IPS-18c (cell line): Measurements from ENCODE around the gene UBE2J2.

Experiments
- H3K4me3 ChIP-seq: 2 replicates; pipeline ENCODE4 v1.7.0; 2013; ENCODE audit warnings: low read depth, mild to moderate bottlenecking, low read length, moderate library complexity; ENCODE audit not compliant: insufficient read depth
- H3K9me3 ChIP-seq: one replicate; pipeline ENCODE4 v1.6.1; 2013; ENCODE audit warnings: mild to moderate bottlenecking, low read length, moderate library complexity; ENCODE audit not compliant: control insufficient read depth, insufficient read depth

Gene UBE2J2

DNA sequence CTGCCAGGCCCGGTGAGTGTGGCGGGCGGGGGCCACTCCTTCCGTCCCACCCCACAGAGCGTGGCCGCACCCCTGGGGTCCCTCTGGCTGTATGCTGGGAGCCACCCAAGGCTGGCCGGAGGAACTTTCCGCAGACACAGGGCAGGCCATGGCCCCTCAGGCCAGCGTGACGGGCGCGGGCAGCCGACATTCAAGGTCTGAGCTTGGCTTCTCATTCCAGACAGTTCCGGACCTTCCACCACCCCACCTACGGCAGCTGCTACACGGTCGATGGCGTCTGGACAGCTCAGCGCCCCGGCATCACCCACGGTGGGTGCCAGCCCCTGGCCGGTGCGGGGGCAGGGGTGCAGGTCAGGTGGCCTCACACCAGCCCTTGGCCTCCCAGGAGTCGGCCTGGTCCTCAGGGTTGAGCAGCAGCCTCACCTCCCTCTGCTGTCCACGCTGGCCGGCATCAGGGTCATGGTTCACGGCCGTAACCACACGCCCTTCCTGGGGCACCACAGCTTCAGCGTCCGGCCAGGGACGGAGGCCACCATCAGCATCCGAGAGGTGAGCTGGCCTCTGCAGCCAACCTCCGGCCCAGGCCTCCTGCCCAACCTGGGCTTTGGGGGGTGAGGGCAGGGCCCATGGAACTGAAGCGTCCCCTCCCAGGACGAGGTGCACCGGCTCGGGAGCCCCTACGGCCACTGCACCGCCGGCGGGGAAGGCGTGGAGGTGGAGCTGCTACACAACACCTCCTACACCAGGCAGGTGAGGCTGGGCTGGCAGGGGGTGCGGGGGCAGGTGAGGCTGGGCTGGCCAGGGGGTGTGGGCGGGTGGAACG is 13.8 kb upstream of the UBE2J2 start:
- Histone ChIP-seq H3K4me3 (no peak overlapping the region), H3K9me3 (no peaks in the 10 kb centered on the region)

DNA sequence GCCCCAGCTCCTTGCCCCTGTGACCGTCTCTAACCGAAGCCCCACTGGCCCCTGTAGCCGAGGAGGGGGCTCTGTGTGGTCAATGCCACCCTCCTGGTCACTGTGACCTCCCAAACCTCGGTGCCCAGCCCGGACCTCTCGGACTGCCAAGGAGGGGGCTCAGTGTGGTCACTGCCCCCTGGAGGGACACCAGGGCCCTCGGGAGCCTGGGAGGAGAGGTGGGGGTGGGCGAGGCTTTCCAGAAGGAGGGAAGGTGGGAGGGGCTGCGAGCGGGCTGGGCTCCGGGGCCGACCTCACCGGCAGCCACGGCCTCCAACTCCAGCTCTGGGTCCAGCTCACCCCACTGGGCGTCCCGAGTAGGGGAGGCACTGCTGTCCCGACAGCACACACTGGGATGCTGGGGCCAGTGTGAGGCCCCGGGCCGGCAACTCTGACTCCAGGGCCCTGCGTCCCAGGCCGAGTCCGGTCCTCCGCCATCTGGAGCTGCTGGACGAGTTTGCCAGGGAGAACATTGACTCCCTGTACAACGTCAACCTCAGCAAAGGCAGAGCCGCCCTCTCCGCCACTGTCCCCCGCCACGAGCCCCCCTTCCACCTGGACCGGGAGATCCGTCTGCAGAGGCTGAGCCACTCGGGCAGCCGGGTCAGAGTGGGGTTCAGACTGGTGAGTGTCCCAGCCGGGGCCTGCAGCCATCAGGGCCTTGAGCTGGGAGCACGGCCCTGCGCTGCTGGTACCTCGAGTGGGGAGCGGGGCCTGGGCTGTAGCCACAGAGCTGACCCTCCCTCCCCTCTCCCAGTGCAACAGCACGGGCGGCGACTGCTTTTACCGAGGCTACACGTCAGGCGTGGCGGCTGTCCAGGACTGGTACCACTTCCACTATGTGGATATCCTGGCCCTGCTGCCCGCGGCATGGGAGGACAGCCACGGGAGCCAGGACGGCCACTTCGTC is 12.9 kb upstream of the UBE2J2 start:
- no peaks in the 10 kb centered on the region for H3K9me3 ChIP-seq
- no peak overlapping the region for H3K4me3 ChIP-seq

DNA sequence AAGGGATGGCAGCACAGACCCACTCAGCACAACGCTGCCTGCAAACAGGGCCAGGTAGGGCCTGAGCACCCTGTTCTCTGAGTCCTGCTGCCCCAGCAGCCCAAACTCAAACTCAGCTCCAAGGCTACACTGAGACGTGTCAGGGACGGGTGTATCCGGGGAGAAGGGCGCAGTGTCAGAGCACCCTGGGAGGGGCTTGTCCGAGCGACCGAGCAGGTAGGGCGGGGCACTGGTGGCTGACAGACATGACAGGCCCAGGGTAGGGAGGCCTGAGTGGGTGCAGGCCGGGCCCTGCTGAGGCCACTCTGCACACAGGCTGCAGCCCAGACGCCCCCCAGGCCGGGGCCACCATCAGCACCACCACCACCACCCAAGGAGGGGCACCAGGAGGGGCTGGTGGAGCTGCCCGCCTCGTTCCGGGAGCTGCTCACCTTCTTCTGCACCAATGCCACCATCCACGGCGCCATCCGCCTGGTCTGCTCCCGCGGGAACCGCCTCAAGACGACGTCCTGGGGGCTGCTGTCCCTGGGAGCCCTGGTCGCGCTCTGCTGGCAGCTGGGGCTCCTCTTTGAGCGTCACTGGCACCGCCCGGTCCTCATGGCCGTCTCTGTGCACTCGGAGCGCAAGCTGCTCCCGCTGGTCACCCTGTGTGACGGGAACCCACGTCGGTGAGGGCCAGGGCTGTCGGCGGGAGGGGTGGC is 12.1 kb upstream of the UBE2J2 start:
- Histone ChIP-seq H3K4me3 (no peak overlapping the region), H3K9me3 (no peaks in the 10 kb centered on the region)

DNA sequence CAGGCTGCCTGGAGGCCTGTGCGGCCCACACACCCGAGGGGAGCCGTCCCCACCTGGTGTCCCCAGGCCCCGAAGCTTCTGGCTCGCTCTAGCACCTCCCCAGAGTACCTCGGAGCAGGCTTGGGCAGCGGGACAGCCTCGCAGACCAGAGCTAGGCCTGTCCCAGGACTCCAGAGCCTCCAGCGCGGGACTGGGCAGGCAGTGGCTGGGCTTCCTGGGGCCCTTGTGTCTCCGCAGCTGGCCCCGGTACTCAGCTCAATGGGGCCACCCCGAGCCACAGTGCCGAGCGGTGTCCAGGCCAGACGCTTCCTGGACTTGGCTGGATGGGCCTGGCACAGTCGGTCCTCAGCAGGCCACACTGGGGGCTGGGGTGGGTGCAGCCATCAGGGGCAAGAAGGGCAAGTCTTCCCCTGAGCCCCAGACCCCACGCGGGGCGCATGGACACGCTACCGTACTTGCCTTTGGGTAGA is 11.5 kb upstream of the UBE2J2 start:
- H3K4me3 ChIP-seq, result no peak overlapping the region
- H3K9me3 ChIP-seq, result no peaks in the 10 kb centered on the region

DNA sequence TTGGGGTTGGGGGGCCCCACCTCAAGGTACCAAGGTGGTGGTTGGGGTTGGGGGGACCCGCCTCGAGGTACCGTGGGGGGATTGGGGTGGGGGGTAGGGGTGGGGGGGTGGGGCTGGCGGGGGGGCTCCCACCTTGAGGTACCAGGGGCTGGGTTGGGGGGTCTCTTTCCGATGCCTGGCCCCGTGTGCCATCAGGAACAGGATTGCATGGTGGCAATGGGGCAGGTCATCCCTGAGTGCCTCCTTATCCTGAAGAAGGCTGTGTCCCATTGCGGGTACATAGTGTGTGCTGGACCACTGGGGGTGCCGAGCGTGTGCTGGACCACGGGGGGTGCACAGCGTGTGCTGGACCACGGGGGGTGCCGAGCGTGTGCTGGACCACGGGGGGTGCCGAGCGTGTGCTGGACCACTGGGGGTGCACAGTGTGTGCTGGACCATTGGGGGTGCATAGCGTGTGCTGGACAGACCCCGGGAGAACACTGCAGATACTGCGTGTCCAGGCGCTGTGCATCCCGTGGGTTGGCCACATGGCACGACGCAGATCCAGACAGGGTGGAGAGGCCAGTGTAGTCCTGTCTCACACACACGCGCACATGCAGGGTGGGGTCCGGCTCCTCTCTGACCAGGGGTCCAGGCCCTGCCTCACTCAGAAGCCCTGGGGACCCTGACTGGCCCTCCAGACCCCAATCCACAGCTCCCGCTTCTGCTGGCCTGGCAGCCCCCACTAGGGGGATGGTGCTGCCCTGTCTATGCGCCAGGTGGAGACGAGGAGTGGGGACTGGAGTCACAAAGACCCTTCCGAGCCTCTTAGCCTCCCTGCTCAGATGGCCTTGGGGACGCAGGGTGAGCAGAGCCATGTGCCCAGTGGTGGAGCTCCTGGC is 10.8 kb upstream of the UBE2J2 start:
- Histone ChIP-seq H3K4me3 (no peak overlapping the region), H3K9me3 (no peaks in the 10 kb centered on the region)

DNA sequence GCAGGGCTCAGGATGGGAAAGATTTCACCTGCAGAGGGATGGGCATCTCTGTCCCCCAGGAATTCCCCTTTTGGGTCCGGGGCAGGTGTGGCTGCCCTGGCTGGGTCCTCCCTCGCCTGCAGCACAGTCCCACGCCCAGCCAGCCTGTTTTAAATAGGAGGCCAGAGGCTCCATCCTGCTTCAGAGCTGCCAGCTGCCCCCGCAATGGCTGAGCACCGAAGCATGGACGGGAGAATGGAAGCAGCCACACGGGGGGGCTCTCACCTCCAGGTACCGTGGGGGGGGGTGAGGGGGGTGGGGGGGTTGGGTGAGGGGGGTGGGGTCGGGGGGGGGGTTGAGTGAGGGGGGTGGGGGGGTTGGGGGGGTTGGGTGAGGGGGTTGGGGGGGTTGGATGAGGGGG is 10.2 kb upstream of the UBE2J2 start:
- H3K4me3 ChIP-seq, result no peak overlapping the region
- no peaks in the 10 kb centered on the region for H3K9me3 ChIP-seq

DNA sequence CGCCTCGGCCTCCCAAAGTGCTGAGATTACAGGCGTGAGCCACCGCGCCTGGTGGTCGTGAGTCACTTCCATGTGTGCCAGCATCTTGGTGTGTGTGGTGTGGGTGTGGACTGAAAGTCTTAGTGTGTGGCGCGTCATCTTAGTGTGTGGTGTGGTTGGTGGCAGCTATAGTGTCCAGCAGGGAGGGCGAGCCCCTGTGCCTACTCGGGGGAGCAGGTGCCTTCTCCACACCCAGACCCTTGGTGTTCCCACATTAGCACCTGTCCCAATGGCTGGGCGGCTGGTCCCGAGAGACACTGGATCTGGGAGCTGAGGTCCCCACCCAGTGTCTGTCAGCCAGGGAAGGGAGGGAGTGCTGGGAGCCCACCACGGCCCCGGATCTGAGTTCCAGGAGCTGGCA is 9.3 kb upstream of the UBE2J2 start:
- H3K4me3 ChIP-seq, result no peak overlapping the region
- H3K9me3 ChIP-seq, result no peaks in the 10 kb centered on the region

DNA sequence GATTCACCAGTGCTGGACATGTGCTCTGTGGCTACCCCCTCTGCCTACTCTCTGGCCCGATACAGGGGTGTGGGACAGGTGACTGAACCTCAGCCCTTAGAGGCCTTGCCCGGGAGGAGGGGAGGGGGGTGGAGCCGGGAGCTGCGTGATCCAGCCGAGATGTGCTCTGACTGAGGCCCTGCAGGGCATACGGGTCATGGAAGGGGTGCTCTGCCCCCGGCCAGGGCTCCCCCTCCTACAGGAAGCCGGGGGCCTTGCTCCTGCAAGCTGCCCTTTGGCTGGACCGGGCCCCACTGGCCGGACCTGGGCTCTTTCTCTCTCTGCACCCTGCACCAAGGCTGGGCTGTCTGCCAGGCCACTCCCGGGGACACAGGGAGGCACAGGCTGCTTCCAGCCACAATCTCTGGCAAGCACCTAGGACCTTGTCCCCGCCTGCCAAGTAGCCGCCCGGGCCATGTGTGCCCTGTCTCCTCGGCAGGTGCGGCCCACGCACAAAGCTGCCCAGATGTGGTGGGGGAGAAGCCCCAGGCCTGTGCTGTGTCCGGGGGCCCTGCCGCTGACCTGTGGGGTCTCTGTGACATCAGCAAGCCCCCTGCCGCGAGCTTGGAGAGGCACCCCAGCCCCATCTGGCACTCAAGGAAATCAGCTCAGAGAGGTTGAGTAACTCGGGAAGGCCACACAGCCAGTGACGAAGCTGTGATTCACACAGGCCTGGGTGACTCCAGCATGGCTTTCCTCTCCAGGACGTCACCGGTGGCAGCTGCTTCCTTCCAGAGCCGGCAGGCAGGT is 8.1 kb upstream of the UBE2J2 start:
- Histone ChIP-seq H3K9me3 (no peaks in the 10 kb centered on the region), H3K4me3 (no peak overlapping the region)

DNA sequence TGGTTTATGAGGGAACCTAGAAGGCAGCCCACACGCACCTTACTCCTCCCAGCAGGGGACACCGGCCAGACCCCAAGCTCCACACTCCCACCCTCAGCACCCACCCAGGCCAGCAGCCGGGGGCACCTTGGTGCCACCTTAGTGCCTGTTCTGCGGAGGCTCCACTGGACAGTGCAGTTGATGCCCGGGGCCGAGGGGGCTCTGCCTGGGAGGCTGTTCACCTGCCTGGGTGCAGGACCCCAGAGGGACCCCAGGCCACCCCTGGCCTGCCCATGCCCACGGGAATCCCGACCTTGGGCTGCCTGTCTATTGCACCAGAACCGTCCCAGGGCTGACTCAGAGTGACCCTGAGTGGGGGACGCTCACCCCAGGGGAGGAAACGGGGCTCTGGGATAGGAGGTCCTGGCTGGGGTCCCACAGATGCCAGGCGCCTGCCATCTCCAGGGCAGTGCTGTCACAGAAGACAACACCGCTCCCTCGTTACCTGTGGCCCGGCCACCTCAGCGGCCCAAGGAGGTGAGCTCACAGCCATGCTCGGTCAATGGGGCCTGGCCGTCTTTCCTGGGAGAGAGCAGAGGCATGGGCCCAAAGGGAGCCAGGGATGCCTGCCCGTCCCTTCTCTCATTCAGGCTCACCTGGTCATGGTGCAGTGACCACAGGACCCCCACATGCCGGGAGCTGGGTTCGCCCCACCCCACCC is 7.3 kb upstream of the UBE2J2 start:
- no peaks in the 10 kb centered on the region for H3K9me3 ChIP-seq
- H3K4me3 ChIP-seq, result no peak overlapping the region

DNA sequence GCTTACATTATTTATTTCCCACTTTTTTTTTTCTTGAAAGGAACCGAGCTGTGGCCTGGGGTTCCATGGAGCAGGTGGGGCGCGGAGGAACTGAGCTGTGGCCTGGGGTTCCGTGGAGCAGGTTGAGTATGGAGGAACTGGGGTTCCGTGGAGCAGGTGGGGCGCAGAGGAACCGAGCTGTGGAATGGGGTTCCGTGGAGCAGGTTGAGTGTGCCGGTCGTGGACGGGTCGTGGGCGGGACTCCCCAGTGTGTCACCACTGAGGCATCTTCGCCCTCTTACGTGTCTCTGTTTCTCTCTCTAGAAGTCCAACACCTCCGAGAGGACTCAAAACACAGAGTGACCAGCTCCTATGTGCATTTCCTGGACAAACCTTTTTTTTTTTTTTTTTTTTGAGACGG is 5.4 kb upstream of the UBE2J2 start:
- Histone ChIP-seq H3K9me3 (no peaks in the 10 kb centered on the region), H3K4me3 (no peak overlapping the region)

DNA sequence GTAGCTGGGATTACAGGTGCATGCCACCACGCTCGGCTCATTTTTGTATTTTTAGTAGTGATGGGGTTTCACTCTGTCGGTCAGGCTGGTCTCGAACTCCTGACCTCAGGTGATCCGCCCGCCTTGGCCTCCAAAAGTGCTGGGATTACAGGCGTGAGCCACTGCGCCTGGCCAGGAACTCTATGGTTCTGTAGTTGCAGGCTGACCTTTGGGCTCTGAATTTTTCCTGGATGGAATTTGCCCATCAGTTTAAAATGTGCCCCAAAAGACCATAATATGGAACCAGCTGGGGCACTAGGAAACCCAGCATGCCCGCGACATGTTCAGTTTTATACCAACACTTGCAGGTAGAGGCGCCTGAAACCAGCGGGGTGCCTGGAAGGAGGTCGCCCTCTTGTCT is 5.0 kb upstream of the UBE2J2 start:
- Histone ChIP-seq H3K9me3 (no peaks in the 10 kb centered on the region), H3K4me3 (no peak overlapping the region)

DNA sequence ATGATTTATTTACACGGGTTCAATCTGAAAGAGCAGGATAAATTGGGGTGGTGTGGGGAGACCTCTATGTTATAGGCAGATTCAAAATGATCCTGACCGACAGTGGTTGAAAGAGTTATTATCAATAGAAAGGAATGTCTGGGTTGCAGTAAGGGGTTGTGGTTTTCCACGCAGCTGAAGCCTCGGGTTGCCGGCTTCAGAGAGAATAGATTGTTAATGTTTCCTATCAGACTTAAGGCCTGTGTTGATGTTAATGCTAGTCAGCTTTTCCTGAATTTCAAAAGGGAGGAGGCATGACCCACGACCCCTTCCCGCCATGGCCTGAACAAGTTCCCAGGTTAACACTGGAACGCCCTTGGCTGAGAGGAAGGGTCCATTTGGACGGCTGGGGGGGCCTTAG is 2.2 kb upstream of the UBE2J2 start:
- no peak overlapping the region for H3K4me3 ChIP-seq
- no peaks in the 10 kb centered on the region for H3K9me3 ChIP-seq

DNA sequence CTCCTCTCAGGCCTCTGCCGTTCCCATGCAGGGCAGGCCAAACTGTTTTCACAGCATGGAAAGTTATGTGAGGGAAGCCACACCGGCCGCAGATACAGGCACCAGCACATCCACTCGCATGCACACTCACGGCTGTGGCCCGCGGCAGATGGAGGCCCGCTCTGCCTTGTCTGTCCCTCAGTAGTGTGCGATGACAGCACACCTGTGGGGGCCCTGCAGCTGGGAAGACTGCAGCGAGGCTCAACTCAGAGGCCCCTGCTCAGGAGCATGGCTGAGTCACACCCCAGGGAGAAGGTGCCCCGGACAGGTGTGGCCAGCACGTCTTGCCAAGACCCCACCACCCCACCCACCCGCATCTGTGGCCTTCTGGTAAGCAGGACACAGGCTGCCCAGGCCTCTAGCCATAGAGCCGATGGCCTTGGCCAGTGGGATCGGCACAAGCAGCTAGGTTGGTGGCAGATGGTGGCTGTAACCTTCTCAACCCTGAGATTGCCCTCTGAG is 1.3 kb upstream of the UBE2J2 start:
- Histone ChIP-seq H3K9me3 (no peaks in the 10 kb centered on the region), H3K4me3 (no peak overlapping the region)

DNA sequence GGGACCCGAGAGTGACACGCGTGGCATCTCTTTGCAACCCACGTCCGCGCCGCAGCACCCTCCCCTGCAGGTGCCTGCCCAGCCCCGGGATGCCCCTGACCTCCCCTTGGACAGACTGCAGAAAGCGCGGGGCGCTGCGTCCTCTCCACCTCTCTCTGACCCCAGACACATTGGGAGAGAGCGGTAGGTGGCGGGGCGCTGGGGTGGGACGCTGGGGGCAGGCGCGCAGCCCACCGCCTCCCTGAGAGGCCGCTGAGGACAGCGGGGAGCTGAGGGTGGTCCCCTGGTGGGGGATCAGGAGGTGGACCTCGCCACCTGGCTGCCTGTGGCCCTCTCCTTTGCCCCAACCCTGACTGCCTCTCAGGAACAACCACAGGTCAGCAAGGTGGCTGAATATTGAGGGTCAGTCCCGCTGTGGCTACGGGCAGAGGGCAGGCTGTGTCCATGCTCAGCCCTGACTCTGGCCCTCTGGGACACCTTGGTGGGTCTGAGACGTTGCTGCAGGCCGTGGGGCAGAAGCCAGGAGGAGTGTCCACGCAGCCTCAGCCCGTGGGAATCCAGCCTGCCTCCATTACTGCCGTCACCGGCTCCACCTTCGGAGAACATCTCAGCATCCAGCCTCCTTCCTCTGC is 761 bp upstream of the UBE2J2 start:
- H3K9me3 ChIP-seq, result no peaks in the 10 kb centered on the region
- peak overlapping the region; percentile 72 for H3K4me3 ChIP-seq

DNA sequence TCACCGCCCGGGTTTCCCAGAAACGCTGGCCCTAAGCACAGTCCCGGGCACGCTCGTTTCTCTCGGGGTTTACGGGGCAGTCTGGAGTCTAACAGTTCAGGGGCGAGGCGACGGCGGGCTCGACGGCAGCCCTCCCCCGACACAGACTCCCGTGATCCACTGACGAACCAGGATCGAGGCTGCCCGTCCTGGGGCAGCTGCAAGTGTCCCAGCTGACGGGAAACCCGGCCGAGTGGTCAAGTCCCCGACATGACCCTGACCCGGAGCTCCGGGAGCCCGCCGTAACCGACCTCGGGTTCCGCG is 494 bp downstream of the UBE2J2 start:
- Histone ChIP-seq H3K4me3 (peak overlapping the region; percentile 86), H3K9me3 (no peaks in the 10 kb centered on the region)
